SU-DHL-6 (cell line): Measurements from ENCODE around the gene FAM114A1.
A peak's percentile ranks its signal among the peaks of the same experiment; 100 is the strongest.
"Not testable (repeated sequence)": the region's sequence is repeated elsewhere in the genome, so short reads cannot be mapped to it uniquely, and the experiment has no call there.

Source experiments
- H2AFZ ChIP-seq: fragments of 200-600 bp; sonication (generic); 2 replicates; pipeline ENCODE4 v1.6.1; 2014; ENCODE audit warnings: low read depth, mild to moderate bottlenecking, moderate library complexity, mixed read lengths, antibody characterized with exemption, low read length; ENCODE audit not compliant: severe bottlenecking
- H3F3A ChIP-seq: fragments of 200-600 bp; shearing (Covaris generic); 2 replicates; pipeline ENCODE4 v1.6.0; 2016; ENCODE audit warnings: antibody characterized with exemption, mild to moderate bottlenecking; ENCODE audit not compliant: insufficient read depth
- H3K27ac ChIP-seq: fragments of 200-600 bp; sonication (generic); 2 replicates; pipeline ENCODE4 v1.5.1; 2016; ENCODE audit warnings: low read depth, mild to moderate bottlenecking, low read length, moderate library complexity, mixed read lengths
- H3K27me3 ChIP-seq: fragments of 200-600 bp; sonication (generic), shearing (Covaris generic); 2 replicates; pipeline ENCODE4 v1.6.0; 2014; ENCODE audit warnings: mild to moderate bottlenecking, low read length
- H3K36me3 ChIP-seq: fragments of 200-600 bp; sonication (generic); 2 replicates; pipeline ENCODE4 v1.6.1; 2014; ENCODE audit warnings: mild to moderate bottlenecking, low read length, mixed read lengths
- H3K4me2 ChIP-seq: fragments of 300-600, 200-600 bp; shearing (Covaris generic), sonication (generic); 2 replicates; pipeline ENCODE4 v1.6.0; 2014; ENCODE audit warnings: low read length, low read depth, mild to moderate bottlenecking; ENCODE audit not compliant: poor library complexity, severe bottlenecking
- H3K4me3 ChIP-seq: fragments of 200-600 bp; sonication (generic); 2 replicates; pipeline ENCODE4 v1.5.1; 2014; ENCODE audit warnings: antibody characterized with exemption, low read length, mild to moderate bottlenecking, mixed read lengths; ENCODE audit not compliant: insufficient read depth, poor library complexity, severe bottlenecking
- H3K79me2 ChIP-seq: fragments of 200-600 bp; sonication (generic); 2 replicates; pipeline ENCODE4 v1.6.1; 2014; ENCODE audit warnings: mild to moderate bottlenecking, low read length, moderate library complexity; ENCODE audit not compliant: insufficient read depth
- H3K9ac ChIP-seq: fragments of 200-600 bp; sonication (generic); 2 replicates; pipeline ENCODE4 v1.7.0; 2014; ENCODE audit warnings: mild to moderate bottlenecking, low read length
- H3K9me2 ChIP-seq: fragments of 200-600 bp; sonication (generic); replicated peaks from 2 replicates; pipeline ENCODE4 v1.6.1; 2014; ENCODE audit warnings: low read length; ENCODE audit not compliant: insufficient read depth
- H3K9me3 ChIP-seq: fragments of 200-600 bp; sonication (generic); 2 replicates; pipeline ENCODE4 v1.6.1; 2014; ENCODE audit warnings: low read length, mixed read lengths; ENCODE audit not compliant: insufficient read depth
- H4K20me1 ChIP-seq: fragments of 200-600 bp; sonication (generic); 2 replicates; pipeline ENCODE4 v1.6.1; 2014; ENCODE audit warnings: low read depth, mild to moderate bottlenecking, antibody characterized with exemption, low read length, moderate library complexity, mixed read lengths
- CTCF ChIP-seq: fragments of 200-600 bp; sonication (generic); IDR thresholded peaks from one replicate; pipeline ENCODE4 v1.5.1; 2017; ENCODE audit warnings: antibody characterized with exemption, mild to moderate bottlenecking, low read length, moderate library complexity; ENCODE audit not compliant: insufficient read depth, poor library complexity, severe bottlenecking
- EZH2phosphoT487 ChIP-seq: fragments of 200-600 bp; sonication (generic), shearing (Covaris generic); conservative IDR thresholded peaks from 2 replicates; pipeline ENCODE4 v1.6.1; 2018; ENCODE audit warnings: mild to moderate bottlenecking, antibody characterized with exemption, low read length, moderate library complexity, mixed read lengths

FAM114A1 gene

GRCh38 chr4:38983787-38984598 is 116.4 kb downstream of the FAM114A1 start:
- Histone ChIP-seq H3F3A (no peaks in the 10 kb centered on the region; the same call in 1 of the 2 replicates), H3K27me3 (no peaks in the 10 kb centered on the region), H2AFZ (no peak overlapping the region), H3K9me2 (no peaks in the 10 kb centered on the region), H3K9ac (no peak overlapping the region), H3K4me2 (no peak overlapping the region), H3K9me3 (no peaks in the 10 kb centered on the region), H3K27ac (no peak overlapping the region), H4K20me1 (no peaks in the 10 kb centered on the region), H3K79me2 (no peaks in the 10 kb centered on the region), H3K36me3 (peaks cover 52% of the 10 kb centered on the region), H3K4me3 (no peak overlapping the region)
- no peak for TF ChIP-seq CTCF
- no peak for TF ChIP-seq EZH2phosphoT487

GRCh38 chr4:38985410-38986100 is 117.9 kb downstream of the FAM114A1 start:
- TF ChIP-seq EZH2phosphoT487 (no peak), CTCF (no peak)
- no peaks in the 10 kb centered on the region for H4K20me1 ChIP-seq
- no peaks in the 10 kb centered on the region; the same call in 1 of the 2 replicates for H3F3A ChIP-seq
- H3K9ac ChIP-seq = no peak overlapping the region
- H2AFZ ChIP-seq = no peak overlapping the region
- H3K9me3 ChIP-seq = no peaks in the 10 kb centered on the region
- no peaks in the 10 kb centered on the region for H3K79me2 ChIP-seq
- no peaks in the 10 kb centered on the region for H3K9me2 ChIP-seq
- no peaks in the 10 kb centered on the region for H3K27me3 ChIP-seq
- H3K27ac ChIP-seq = peak overlapping the region; percentile 3; the same call in 1 of the 2 replicates
- peaks cover 54% of the 10 kb centered on the region for H3K36me3 ChIP-seq
- H3K4me2 ChIP-seq = no peak overlapping the region
- H3K4me3 ChIP-seq = no peak overlapping the region

DNA sequence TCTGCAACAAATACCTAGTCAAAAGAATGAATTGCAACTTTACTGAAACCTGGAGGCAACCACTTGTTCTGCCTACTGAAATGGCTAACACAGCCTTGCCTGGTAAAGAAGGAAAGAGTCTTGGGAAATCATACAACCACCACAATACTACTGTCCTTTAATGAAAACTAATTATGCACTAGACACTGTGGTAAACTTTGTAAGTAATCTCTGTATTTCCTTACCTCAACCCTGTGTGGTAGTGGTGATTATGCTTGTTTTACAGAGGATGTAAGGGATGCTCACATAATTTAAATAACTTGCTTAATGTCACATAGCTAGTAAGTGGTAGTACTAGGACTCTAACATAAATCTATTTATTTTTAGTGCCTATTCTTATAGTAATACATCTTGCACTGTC is 119.9 kb downstream of the FAM114A1 start:
- Histone ChIP-seq H3K4me3 (no peak overlapping the region), H3K27me3 (no peaks in the 10 kb centered on the region), H2AFZ (no peak overlapping the region), H3K4me2 (no peak overlapping the region), H3K9me3 (no peaks in the 10 kb centered on the region), H3K36me3 (peaks cover 51% of the 10 kb centered on the region), H3K27ac (peak overlapping the region; percentile 2; the same call in 1 of the 2 replicates), H3K79me2 (no peaks in the 10 kb centered on the region), H3K9ac (no peak overlapping the region), H4K20me1 (no peaks in the 10 kb centered on the region), H3F3A (no peaks in the 10 kb centered on the region; the same call in none of the 2 replicates), H3K9me2 (no peaks in the 10 kb centered on the region)
- no peak for TF ChIP-seq CTCF
- TF ChIP-seq EZH2phosphoT487 = no peak

DNA sequence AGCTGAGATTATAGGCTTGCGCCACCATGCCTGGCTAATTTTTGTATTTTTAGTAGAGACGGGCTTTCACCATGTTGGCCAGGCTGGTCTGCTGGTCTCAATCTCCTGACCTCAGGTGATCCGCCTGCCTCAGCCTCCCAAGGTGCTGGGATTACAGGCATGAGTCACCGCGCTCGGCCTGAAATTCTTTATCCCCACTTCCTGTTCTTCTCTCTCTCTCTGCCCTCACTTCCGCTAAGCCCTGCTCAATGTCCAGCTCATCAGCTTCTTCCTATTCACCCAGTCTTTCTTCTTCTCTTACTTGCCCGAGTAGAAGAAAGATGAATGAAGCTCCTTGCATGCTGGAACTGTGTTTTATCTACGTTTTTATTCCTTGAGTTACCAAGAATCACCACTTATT is 120.7 kb downstream of the FAM114A1 start:
- not testable (repeated sequence) for H3K9ac ChIP-seq, H3K9me2 ChIP-seq, H3K27ac ChIP-seq, H3K27me3 ChIP-seq, H3K4me3 ChIP-seq, H3K79me2 ChIP-seq, H4K20me1 ChIP-seq, H2AFZ ChIP-seq, H3F3A ChIP-seq, H3K4me2 ChIP-seq, H3K9me3 ChIP-seq
- peaks cover 52% of the 10 kb centered on the region for H3K36me3 ChIP-seq
